T-helper 2 cell treated with Interferon-gamma antibody and Interleukin-4, amounts not matched to agents 5 μg/mL and 100 μg/mL, for 36 hours (primary cell): ENCODE measurements around the gene PUSL1.

ENCODE experiments used
- DNase-seq: peaks from one replicate; pipeline ENCODE4 v3.0.0; 2021; ENCODE audit warnings: low spot score
- H3K27ac Mint-ChIP-seq: one replicate; pipeline ENCODE4 v1.8.0; 2021; ENCODE audit warnings: mild to moderate bottlenecking, mixed read lengths
- H3K27me3 Mint-ChIP-seq: one replicate; pipeline ENCODE4 v1.8.0; 2021; ENCODE audit warnings: low read depth, mixed read lengths
- H3K36me3 Mint-ChIP-seq: one replicate; pipeline ENCODE4 v1.8.0; 2021; ENCODE audit warnings: low read depth, mixed read lengths
- H3K4me1 Mint-ChIP-seq: one replicate; pipeline ENCODE4 v1.8.0; 2021; ENCODE audit warnings: low read depth, mixed read lengths
- H3K4me3 Mint-ChIP-seq: one replicate; pipeline ENCODE4 v1.8.0; 2022; ENCODE audit warnings: mild to moderate bottlenecking, moderate library complexity, mixed read lengths
- H3K9me3 Mint-ChIP-seq: one replicate; pipeline ENCODE4 v1.8.0; 2021; ENCODE audit warnings: mixed read lengths

The PUSL1 gene

DNA sequence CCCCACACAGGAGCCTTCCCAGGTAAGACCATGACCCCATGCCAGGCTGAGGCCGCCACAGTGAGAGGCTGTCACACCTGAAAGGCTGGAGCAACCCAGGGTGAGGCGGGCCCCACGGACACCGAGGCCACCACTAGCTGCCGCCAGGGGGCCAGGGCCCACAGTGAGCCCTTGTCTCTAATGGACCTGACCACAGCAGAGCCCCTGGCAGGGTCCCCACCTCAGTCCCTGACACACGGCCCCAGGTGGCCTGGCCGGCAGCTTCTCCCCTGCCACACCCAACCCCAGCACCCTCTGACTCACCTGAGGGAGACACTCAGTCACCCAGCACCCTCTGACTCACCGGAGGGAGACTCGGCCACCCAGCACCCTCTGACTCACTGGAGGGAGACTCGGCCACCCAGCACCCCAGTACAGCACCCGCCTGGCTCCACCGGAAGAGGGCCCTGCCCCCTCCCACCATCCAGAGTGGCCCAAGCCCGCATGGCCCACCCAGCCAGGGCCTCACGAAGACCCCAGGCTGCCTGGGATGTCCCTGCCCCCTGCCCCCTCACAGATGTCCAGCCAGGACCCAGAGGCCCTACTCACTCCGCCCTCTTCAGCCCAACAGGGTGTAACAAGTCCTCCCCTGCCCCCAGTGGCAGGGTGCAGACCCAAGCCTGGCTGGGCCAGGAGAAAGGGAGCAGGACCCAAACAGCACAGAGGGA lies 36.4 kb downstream of the PUSL1 start:
- no peak overlapping the region for H3K27ac Mint-ChIP-seq
- peaks cover 11% of the 10 kb centered on the region for H3K36me3 Mint-ChIP-seq
- no peak overlapping the region for H3K4me3 Mint-ChIP-seq
- H3K4me1 Mint-ChIP-seq: peaks cover 6% of the 10 kb centered on the region
- H3K27me3 Mint-ChIP-seq: no peaks in the 10 kb centered on the region
- DNase-seq: peak; percentile 46
- no peaks in the 10 kb centered on the region for H3K9me3 Mint-ChIP-seq

DNA sequence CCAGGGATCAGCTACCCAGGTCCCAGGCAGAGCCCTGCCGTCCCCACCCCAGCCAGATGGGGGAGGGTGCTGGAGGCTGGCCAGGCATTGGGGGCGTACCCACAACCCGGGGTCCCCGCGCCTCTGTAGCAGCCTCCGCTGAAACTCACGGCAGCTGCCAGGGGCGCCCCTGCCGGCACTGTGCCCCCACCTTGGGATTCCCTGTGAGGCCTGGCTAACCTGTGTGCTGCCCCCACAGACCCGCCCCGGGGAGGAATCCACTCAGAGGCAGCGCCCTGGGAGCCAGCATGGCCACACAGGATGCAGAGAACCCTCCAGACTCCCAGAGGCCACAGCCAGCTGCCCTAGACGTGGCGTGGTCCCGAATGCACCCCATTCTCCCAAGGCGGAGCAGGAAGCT lies 37.0 kb downstream of the PUSL1 start:
- no peaks in the 10 kb centered on the region for H3K27me3 Mint-ChIP-seq
- H3K4me3 Mint-ChIP-seq: no peak overlapping the region
- no peak overlapping the region for H3K27ac Mint-ChIP-seq
- DNase-seq: no peak
- peaks cover 11% of the 10 kb centered on the region for H3K36me3 Mint-ChIP-seq
- peaks cover 6% of the 10 kb centered on the region for H3K4me1 Mint-ChIP-seq
- H3K9me3 Mint-ChIP-seq: no peaks in the 10 kb centered on the region

DNA sequence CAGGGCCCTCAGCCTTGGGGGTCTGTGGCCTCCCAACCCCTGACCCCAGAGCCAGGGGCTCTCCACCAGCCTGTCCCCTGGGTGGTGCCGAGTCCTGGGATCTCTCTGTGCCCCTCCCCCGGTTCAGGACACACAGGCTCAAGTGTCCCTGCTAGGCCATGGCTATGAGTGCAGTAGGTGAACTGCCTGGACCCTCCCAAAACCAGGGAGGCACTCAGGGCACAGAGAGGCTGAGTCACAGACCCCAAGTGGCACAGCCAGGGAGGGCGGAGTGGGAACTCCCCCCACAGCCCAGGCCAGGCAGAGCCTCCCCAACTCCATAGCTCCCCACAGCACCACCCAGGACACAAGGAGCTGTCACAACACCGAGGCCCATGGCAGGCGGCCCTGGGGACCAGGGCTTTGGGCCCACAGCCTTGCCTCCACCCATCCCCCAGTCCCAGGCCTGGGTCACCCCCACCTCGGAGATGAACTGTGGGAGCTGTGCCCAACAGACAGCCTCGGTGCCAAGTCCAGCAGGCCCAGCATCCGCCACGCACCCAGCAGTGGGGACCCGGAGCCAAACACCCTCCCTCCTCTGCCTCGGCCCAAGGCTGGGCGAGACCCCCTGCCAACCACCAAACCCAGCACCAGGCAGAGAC lies 37.6 kb downstream of the PUSL1 start:
- H3K9me3 Mint-ChIP-seq: no peaks in the 10 kb centered on the region
- no peak for DNase-seq
- H3K36me3 Mint-ChIP-seq: peaks cover 6% of the 10 kb centered on the region
- no peak overlapping the region for H3K4me3 Mint-ChIP-seq
- H3K4me1 Mint-ChIP-seq: peaks cover 4% of the 10 kb centered on the region
- no peaks in the 10 kb centered on the region for H3K27me3 Mint-ChIP-seq
- H3K27ac Mint-ChIP-seq: no peak overlapping the region

DNA sequence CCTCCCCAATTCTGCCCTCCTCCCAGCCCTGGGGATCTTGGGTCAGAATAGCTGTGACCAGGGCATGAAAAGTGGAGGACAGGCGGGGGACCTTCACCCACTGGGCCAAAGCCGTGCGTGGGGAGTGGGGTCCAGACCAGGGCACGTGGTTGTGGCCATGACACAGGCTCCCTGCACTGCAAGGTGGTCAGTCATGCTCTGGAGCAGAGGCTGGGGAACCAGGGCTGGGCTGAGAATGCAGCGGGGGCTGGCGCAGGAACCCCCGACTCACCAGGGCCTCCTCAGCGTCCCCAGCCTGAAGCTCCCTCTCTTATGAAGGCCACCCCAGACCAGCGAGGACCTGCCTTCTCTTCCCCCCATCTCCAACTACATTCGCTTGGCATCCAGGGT lies 38.1 kb downstream of the PUSL1 start:
- no peak overlapping the region for H3K4me3 Mint-ChIP-seq
- H3K27ac Mint-ChIP-seq: no peak overlapping the region
- DNase-seq: no peak
- H3K27me3 Mint-ChIP-seq: no peaks in the 10 kb centered on the region
- no peaks in the 10 kb centered on the region for H3K9me3 Mint-ChIP-seq
- peaks cover under 1% of the 10 kb centered on the region for H3K36me3 Mint-ChIP-seq
- peaks cover 2% of the 10 kb centered on the region for H3K4me1 Mint-ChIP-seq

DNA sequence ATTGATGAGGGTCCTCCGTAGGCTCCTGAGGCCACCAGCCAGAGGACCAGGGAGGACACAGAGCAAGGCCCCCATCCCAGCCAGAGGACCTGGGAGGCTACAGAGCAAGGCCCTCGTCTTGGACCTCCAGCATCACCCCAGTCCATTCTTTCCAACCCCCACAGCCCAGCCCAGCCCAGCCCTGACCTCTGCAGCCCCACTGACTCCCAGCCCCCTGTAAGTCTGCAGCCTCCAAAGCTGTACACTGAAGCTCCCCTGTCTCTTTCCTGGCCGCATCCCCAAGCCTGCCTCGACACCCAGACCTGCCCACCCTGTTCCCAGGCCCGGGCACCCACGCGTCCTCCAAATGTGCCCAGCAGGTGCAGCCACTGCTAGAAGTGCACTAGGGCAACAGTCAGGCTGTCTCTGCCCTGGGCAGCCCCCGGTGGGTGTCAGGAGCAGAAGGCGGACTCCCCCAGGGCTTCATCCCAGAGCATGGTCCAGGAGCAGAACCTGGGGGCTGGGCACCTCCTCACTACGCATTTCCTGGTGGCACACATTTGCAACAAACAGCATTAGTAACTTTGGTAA lies 38.7 kb downstream of the PUSL1 start:
- H3K27me3 Mint-ChIP-seq: peaks cover under 1% of the 10 kb centered on the region
- no peak for DNase-seq
- H3K4me3 Mint-ChIP-seq: peak overlapping the region; percentile 72
- no peaks in the 10 kb centered on the region for H3K36me3 Mint-ChIP-seq
- peak overlapping the region; percentile 68 for H3K27ac Mint-ChIP-seq
- peaks cover 2% of the 10 kb centered on the region for H3K4me1 Mint-ChIP-seq
- H3K9me3 Mint-ChIP-seq: no peaks in the 10 kb centered on the region

DNA sequence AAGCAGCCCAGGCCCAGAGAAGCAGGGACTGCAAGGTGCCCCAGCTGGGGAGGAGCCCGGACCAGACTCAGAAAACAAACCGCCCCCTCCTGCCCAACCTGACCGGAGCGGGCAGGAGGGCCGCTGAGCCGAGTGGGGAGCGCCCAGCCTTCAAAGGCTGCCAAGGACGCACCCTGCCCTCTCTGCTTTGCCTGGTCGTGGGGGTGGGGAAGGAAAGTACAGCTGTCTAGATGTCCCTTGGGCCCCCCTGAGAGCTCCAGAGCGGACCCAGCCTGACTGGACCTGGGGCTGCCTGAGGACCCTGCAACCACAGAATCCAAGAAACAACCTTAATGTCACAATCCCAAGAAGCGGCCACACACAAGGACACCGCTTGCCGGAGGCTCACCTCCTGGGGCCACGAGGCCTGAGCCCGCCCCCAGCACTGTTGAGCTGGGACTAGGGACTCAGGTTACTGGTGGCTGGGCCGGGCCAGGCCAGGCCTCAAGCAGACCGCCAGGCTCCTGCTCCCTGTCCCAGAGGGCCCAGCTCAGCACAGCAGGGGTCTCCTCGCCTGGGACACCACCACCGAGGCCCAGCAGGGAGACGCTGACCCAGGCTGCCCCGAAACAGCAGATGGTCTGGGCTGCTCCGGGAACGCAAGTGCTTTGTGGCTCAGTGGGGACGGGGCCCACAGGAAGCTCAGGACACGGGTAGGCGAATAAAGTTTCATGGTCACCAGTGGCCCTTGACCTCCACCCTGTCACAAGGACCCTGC lies 39.4 kb downstream of the PUSL1 start:
- Mint-ChIP-seq H3K27ac (peak overlapping the region; percentile 47), H3K36me3 (no peaks in the 10 kb centered on the region), H3K4me3 (peak overlapping the region; percentile 72), H3K9me3 (no peaks in the 10 kb centered on the region), H3K4me1 (peaks cover 5% of the 10 kb centered on the region), H3K27me3 (peaks cover 8% of the 10 kb centered on the region)
- DNase-seq: no peak

DNA sequence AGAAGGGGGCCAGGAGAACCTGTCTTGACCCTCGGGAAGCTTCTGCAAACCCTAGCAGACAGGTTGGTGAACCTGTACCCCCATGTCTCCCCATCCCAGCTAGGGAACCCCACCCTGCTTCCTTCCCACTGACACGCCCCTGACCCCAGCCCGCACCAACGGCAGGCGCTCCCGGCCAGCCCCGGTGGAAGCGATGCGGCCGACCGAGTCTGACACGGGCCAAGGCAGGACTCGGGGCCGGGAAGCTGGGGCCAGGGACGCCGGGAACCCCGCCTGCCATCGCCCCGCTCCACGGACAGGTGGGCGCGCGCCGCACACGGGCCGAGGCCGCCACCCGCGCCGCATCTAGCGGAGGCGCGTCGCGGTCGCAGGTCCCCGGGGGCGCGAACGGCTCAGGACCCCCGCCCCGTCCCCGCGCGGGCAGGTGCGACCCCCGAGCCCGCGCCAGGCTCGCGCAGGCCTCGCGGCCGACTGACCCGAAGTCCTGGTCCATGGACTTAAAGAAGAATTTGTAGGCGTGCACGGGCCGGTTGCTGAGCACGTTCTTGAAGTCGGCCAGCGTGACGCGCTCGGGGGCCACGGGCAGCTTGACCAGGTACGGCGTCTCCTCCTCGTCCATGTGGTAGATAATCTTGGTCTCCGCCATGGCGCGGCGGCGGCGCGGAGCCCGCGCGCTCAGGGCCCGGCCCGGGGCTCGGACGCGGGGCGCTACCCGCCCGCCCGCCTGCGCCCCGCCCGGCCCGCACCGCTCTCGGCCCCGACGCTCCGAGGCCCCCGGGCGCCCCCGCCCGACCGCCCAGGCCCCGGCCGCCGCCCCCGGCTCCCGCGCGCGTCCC lies 40.2 kb downstream of the PUSL1 start:
- H3K4me3 Mint-ChIP-seq: peak overlapping the region; percentile 72
- peak overlapping the region; percentile 49 for H3K27ac Mint-ChIP-seq
- H3K27me3 Mint-ChIP-seq: peaks cover 15% of the 10 kb centered on the region
- DNase-seq: no peak
- peaks cover 5% of the 10 kb centered on the region for H3K4me1 Mint-ChIP-seq
- H3K9me3 Mint-ChIP-seq: no peaks in the 10 kb centered on the region
- H3K36me3 Mint-ChIP-seq: no peaks in the 10 kb centered on the region

DNA sequence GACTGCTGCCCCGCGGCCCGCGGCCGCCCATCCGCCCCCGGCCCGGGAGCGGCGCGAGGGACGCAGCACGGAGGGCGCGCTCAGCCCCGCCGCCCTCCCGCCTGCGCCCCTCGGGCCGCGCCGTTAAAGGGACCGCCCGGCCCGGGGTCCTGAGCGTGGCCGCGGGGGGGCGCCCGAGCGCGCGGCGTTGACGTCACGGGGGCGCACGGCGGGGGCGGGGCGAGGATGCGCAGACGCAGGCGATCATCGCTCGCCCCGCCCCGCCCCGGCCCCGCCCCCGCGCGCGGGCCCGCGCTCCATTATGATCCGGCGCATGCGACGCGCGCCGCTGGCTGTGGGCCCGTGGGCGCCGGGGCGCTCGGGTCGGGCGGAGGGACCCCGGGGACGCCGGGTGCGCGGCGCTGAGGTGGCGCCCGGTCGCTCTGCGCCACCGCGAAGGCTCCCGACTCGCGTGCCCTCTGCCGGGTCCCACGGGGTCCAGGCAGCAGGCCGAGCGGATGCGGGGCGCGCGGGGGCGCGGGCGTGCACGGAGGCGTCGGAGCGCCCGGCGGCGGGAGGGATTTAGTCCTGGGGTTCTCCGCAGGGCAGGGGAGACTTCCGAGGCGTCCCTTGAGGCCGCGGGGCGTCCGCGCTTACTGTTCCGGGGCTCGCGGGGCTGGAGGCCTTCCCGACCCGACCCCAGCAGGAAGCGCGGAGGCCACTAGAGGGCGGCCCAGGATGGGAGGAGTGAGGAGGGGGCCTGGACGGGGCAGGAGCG lies 41.0 kb downstream of the PUSL1 start, which contains the start of gene DVL1:
Gene DVL1, minus strand, starts transcription at position 163 of the 757 bp plus-strand sequence. CDS start 353 bp downstream, outside the sequence.
- peak within 1 kb of the TSS; percentile 72 for H3K4me3 Mint-ChIP-seq
- peak; percentile 71 for DNase-seq
- H3K27me3 Mint-ChIP-seq: peaks cover 18% of the 10 kb centered on the region
- H3K36me3 Mint-ChIP-seq: no peaks in the 10 kb centered on the region
- no peaks in the 10 kb centered on the region for H3K9me3 Mint-ChIP-seq
- H3K27ac Mint-ChIP-seq: peak within 1 kb of the TSS; percentile 49
- peaks cover 5% of the 10 kb centered on the region for H3K4me1 Mint-ChIP-seq

DNA sequence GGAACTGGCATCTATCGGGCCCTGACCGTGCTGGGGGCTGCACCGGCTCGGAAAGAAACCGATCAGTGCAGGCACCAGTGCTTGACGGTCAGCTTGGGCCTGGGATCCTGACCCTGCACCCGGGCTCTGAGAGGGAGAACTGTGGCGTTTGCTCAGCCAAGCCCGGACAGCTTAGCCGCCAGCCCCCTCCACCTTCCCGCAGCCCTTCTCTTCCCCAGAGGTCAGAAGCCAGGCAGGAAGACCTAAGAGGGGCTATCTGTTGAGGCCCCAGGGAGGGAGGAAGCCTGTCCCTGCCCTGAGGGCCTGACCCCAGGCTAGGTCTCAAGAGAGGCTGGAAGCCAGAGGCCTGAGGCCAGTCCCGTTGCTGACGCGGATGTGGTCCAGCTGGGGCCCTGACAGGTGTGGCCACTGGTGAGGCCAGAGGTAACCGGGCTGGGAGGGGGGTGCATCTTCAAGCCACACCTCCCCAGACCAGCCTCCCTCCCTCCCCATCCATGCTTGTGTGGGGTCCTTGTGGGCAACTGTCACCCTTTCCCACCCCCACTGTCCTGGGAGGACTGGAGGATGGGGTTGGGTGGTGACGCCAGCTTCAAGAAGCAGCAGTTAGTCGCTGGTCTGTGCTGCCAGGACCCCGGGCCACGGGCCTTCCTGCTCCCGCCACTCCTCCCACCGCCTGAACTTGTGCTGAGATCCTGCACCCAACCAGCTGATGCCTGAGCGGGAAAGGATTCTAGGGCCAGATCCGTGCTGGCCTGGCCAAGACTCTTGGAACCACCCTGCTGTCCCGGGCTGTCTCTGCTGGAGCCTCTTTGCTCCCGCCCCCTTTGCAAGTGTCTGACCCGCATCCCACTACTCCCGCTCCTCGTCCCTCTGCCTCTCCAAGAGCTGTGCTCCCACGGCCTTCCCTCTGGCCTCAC lies 43.4 kb downstream of the PUSL1 start:
- no peaks in the 10 kb centered on the region for H3K36me3 Mint-ChIP-seq
- no peak for DNase-seq

DNA sequence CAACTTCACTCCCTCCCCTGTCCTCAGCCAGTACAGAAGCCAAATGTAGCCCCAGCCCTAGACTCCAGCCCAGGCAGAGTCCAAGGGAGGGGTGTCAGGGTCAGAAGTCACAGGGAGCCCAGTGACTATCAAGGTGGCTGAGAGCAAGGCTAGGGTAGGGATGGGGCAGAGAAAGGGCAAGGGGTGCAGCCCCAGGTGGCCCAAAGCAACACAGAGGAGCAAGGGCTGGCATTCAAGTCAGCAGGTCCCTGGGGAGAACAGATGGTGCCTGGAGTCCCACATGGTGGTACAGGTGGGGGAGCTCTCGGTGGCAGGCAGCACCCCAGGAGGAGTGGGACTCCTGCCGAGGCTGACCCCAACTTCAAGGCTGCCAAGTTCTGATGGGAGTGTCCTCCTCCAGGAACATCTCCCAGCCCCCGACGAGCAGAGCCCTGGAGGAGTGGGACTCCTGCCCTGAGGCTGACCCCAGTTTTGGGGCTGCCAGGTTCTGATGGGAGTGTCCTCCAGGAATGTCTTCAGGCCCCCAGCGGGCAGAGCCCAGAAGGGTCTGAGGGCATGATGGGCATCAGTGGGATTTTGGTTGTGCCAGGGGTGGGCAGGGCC lies 44.5 kb downstream of the PUSL1 start:
- H3K27me3 Mint-ChIP-seq: peaks cover 21% of the 10 kb centered on the region
- H3K9me3 Mint-ChIP-seq: no peaks in the 10 kb centered on the region
- no peak overlapping the region for H3K27ac Mint-ChIP-seq
- no peaks in the 10 kb centered on the region for H3K36me3 Mint-ChIP-seq
- no peak for DNase-seq
- H3K4me3 Mint-ChIP-seq: no peak overlapping the region
- peaks cover 3% of the 10 kb centered on the region for H3K4me1 Mint-ChIP-seq

More for the DNA sequence above, 43.4 kb downstream of the PUSL1 start:
- peak overlapping the region; percentile 52 for H3K27ac Mint-ChIP-seq
- peak overlapping the region; percentile 68 for H3K4me3 Mint-ChIP-seq
- peaks cover 5% of the 10 kb centered on the region for H3K4me1 Mint-ChIP-seq
- H3K27me3 Mint-ChIP-seq: peaks cover 18% of the 10 kb centered on the region
- no peaks in the 10 kb centered on the region for H3K9me3 Mint-ChIP-seq

DNA sequence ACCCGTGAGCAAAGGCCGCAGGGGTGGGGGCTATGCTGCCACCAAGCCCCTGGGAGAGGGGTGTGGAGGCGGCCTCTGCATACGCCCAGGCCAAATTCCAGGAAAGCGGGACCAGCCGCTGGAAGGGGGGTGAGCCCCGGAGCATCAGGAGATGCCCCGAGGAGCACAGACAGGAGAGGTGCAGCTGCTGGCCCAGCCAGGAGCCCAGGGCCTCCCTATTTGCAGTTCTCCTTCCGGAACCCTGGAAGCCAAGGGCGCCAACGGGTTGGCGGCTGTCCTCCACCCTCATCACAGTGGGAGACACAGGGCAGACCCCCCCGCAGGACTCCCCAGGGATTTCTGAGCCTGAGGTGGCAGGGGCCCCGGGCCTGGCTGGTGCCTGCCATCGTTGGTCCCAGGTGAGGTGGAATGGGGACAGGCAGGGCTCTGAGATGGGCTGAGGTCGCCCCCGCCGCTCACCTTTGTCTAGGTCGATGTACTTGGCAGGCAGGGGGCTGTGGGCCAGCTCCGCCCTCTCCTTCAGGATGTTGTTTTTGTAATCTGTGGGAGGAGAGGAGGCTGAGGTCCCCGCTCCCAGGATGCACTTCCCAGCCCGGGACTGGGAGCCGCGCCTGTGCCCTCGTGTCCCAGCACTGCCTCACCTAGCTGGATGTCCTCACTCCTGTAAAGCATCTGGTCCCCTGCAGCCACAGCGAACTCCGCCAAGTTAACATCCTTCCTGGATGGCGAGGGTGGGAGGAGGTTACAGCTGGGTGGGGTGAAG lies 45.2 kb downstream of the PUSL1 start:
- Mint-ChIP-seq H3K27ac (no peak overlapping the region), H3K27me3 (peaks cover 21% of the 10 kb centered on the region), H3K4me1 (peaks cover 3% of the 10 kb centered on the region), H3K4me3 (no peak overlapping the region), H3K9me3 (no peaks in the 10 kb centered on the region), H3K36me3 (no peaks in the 10 kb centered on the region)
- DNase-seq: no peak
